Panc1 (cell line): ENCODE results near the gene NEU2.

ENCODE experiments used
- CTCF ChIP-seq: fragments of 450-650 bp; IDR thresholded peaks from 2 replicates; pipeline ENCODE4 v1.5.1; 2017; ENCODE audit warnings: mild to moderate bottlenecking
- POLR2AphosphoS5 ChIP-seq: IDR thresholded peaks from 2 replicates; pipeline ENCODE4 v1.6.1; 2012; ENCODE audit warnings: mild to moderate bottlenecking, low read depth, low read length, moderate library complexity

DNA sequence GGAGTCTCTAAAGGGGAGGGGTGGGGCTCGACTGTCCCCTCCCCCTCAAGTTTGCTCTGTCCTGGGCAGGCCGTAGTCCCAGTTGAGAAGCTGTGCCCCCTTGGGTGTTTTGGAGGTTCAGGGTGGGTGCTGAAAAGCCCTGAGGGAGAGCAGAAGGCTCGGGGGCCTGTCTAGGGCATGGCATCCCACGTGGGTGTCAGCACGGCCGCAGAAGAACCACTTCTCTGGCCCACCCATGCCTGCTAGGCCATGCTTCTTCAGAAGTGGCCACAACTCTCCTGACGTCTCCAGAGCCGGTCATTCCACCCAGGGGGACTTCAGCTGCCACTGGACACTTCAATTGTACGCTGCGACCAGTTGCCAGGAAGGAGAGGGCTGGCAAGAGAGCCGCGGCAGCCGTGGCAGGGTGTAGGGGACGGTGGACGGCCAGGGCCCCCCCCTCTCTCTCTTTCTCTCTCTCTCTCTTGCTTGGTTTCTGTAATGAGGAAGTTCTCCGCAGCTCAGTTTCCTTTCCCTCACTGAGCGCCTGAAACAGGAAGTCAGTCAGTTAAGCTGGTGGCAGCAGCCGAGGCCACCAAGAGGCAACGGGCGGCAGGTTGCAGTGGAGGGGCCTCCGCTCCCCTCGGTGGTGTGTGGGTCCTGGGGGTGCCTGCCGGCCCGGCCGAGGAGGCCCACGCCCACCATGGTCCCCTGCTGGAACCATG lies 27.5 kb downstream of the NEU2 start, which contains the start of gene INPP5D:
- no peak for TF ChIP-seq POLR2AphosphoS5
- TF ChIP-seq CTCF = no peak
